ENCODE measurements around the gene AKAP9. TPM values are rescaled to one million over a fixed set of nuclear protein-coding genes. Genes with fewer than 3 reads are reported as not detected.
"Not testable (repeated sequence)": the region's sequence is repeated elsewhere in the genome, so short reads cannot be mapped to it uniquely, and the experiment has no call there.

Gene AKAP9
- total RNA-seq, 2 experiments from 2014 or later: 32.4 to 41.7 TPM

- ChIA-PET POLR2A (interaction anchor here (1.0 kb wide), 1 partner anchor 120 kb away, joined by 3 read pairs; the partner anchor contains the start of gene AKAP9), CTCF (no interaction called here)
- no peaks in the 10 kb centered on the region for H3K9me3 Mint-ChIP-seq
- H3K36me3 Mint-ChIP-seq (ENCODE audit: low read depth): peaks cover 8% of the 10 kb centered on the region
- no peak for DNase-seq
- H3K27ac Mint-ChIP-seq: no peak overlapping the region
- H3K4me1 Mint-ChIP-seq: peaks cover 13% of the 10 kb centered on the region
- H3K4me3 Mint-ChIP-seq: no peak overlapping the region
- H3K27me3 Mint-ChIP-seq: no peaks in the 10 kb centered on the region
These were observed 120.5 kb downstream of the AKAP9 start for GRCh38 chr7:92061154-92061553.

GRCh38 chr7:92064438-92065029 is 123.9 kb downstream of the AKAP9 start:
- Mint-ChIP-seq H3K27ac (no peak overlapping the region), H3K36me3 (ENCODE audit: low read depth) (peaks cover 23% of the 10 kb centered on the region), H3K4me3 (no peak overlapping the region), H3K27me3 (no peaks in the 10 kb centered on the region), H3K4me1 (no peaks in the 10 kb centered on the region), H3K9me3 (no peaks in the 10 kb centered on the region)
- DNase-seq: no peak
- ChIA-PET POLR2A (no interaction called here), CTCF (no interaction called here)

DNA sequence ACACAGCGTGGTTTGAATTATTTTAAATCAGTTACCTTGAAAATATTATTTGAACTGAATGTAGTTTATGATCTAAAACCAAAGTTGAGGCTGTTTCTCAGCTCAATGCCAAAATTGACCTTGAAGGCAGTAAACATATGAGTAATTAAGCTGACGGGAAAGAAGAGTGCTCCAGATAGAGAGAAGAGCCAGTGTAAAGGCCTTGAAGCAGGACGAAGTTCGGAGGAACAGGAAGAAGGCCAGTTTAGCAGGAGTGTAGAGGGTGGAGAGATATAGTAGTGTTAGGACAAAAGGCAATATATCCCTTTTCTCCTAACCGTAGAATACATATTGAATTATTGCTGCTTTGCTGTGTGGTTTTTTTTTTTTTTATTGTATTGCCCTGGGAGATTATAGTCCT is 130.4 kb downstream of the AKAP9 start:
- H3K36me3 Mint-ChIP-seq (ENCODE audit: low read depth): peaks cover 41% of the 10 kb centered on the region

DNA sequence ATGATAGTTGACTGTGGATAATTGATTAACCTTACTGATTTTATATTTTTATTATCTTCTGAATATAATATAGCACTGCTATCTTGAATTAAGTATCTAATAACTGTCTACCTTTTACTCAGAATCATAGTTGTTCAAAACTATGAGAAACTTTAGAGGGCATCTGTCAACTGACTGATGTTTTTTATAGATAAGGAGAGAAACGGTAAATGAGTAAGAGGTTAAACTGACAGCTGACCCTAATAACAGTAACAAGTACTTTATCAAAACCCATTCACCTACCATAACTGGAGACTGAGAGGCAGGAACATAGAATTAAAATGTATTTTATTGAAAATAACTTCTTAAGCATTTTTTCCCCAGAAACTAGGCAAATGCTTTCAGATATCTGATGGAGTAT is 131.5 kb downstream of the AKAP9 start:
- CTCF ChIA-PET: interaction anchor here (1.2 kb wide), 1 partner anchor 10 kb away, joined by 3 read pairs; no protein-coding TSS in a partner anchor
- no peak overlapping the region for H3K27ac Mint-ChIP-seq
- peaks cover 12% of the 10 kb centered on the region for H3K4me1 Mint-ChIP-seq

More for the DNA sequence above, 130.4 kb downstream of the AKAP9 start:
- H3K4me1 Mint-ChIP-seq: peaks cover 12% of the 10 kb centered on the region
- CTCF ChIA-PET: interaction anchor here (0.7 kb wide), 2 partner anchors 89 to 1294 kb away, joined by 3 to 4 read pairs; no protein-coding TSS in a partner anchor
- H3K4me3 Mint-ChIP-seq: no peak overlapping the region
- POLR2A ChIA-PET: no interaction called here
- H3K27me3 Mint-ChIP-seq: no peaks in the 10 kb centered on the region
- H3K9me3 Mint-ChIP-seq: no peaks in the 10 kb centered on the region
- no peak overlapping the region for H3K27ac Mint-ChIP-seq
- DNase-seq: no peak

DNA sequence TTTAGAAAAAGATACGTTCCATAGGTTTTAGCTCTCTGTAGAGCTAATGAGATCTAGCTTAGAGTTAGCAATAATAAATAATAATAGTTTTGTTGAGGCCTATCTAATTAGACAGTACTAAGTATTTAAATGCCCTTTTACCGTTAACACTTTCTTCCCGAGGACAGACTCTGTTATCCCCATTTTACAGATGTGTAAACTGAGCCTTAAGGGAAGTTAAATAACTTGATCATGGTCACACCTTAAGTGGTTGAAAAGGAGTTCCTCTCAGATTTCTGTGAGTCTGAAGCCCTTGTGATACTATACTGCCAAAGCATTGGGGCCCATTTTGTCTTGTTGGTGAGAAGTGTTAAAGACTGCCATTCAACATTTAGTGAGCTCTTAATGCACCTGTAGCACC is 132.0 kb downstream of the AKAP9 start:
- Mint-ChIP-seq H3K4me1 (peaks cover 12% of the 10 kb centered on the region), H3K27ac (no peak overlapping the region), H3K36me3 (ENCODE audit: low read depth) (peaks cover 32% of the 10 kb centered on the region), H3K9me3 (no peaks in the 10 kb centered on the region), H3K4me3 (no peak overlapping the region), H3K27me3 (no peaks in the 10 kb centered on the region)
- DNase-seq: no peak
- POLR2A ChIA-PET: no interaction called here
- CTCF ChIA-PET: interaction anchor here (1.2 kb wide), 1 partner anchor 10 kb away, joined by 3 read pairs; no protein-coding TSS in a partner anchor

More for the DNA sequence above, 131.5 kb downstream of the AKAP9 start:
- Mint-ChIP-seq H3K4me3 (no peak overlapping the region), H3K27me3 (no peaks in the 10 kb centered on the region), H3K9me3 (no peaks in the 10 kb centered on the region), H3K36me3 (ENCODE audit: low read depth) (peaks cover 34% of the 10 kb centered on the region)
- DNase-seq: no peak
- POLR2A ChIA-PET: no interaction called here

- H3K4me1 Mint-ChIP-seq: peaks cover 12% of the 10 kb centered on the region
- H3K27ac Mint-ChIP-seq: no peak overlapping the region
- DNase-seq: no peak
- peaks cover 36% of the 10 kb centered on the region for H3K36me3 Mint-ChIP-seq (ENCODE audit: low read depth)
- no peaks in the 10 kb centered on the region for H3K27me3 Mint-ChIP-seq
- CTCF ChIA-PET: no interaction called here
- H3K4me3 Mint-ChIP-seq: no peak overlapping the region
- no peaks in the 10 kb centered on the region for H3K9me3 Mint-ChIP-seq
- POLR2A ChIA-PET: interaction anchor here (0.6 kb wide), 1 partner anchor 135 kb away, joined by 5 read pairs; the partner anchor contains the start of gene AKAP9
These were observed 134.9 kb downstream of the AKAP9 start for GRCh38 chr7:92075455-92076158.

GRCh38 chr7:92076509-92076908 is 135.8 kb downstream of the AKAP9 start:
- H3K27ac Mint-ChIP-seq: no peak overlapping the region

GRCh38 chr7:92083922-92084321 is 143.3 kb downstream of the AKAP9 start:
- CTCF ChIA-PET, H3K4me1 Mint-ChIP-seq, H3K4me3 Mint-ChIP-seq, H3K27ac Mint-ChIP-seq, H3K9me3 Mint-ChIP-seq, H3K27me3 Mint-ChIP-seq, POLR2A ChIA-PET, DNase-seq: not testable (repeated sequence)
- H3K36me3 Mint-ChIP-seq (ENCODE audit: low read depth): peaks cover 47% of the 10 kb centered on the region

More at GRCh38 chr7:92076509-92076908, 135.8 kb downstream of the AKAP9 start:
- Mint-ChIP-seq H3K27me3 (no peaks in the 10 kb centered on the region), H3K9me3 (no peaks in the 10 kb centered on the region), H3K36me3 (ENCODE audit: low read depth) (peaks cover 32% of the 10 kb centered on the region), H3K4me3 (no peak overlapping the region), H3K4me1 (peaks cover 12% of the 10 kb centered on the region)
- ChIA-PET POLR2A (interaction anchor here (0.6 kb wide), 1 partner anchor 136 kb away, joined by 5 read pairs; the partner anchor contains the start of gene AKAP9), CTCF (no interaction called here)
- no peak for DNase-seq

- peaks cover 48% of the 10 kb centered on the region for H3K36me3 Mint-ChIP-seq (ENCODE audit: low read depth)
- no peaks in the 10 kb centered on the region for H3K27me3 Mint-ChIP-seq
- H3K27ac Mint-ChIP-seq: no peak overlapping the region
- POLR2A ChIA-PET: no interaction called here
- no peak overlapping the region for H3K4me3 Mint-ChIP-seq
- no peak for DNase-seq
- H3K4me1 Mint-ChIP-seq: no peaks in the 10 kb centered on the region
- CTCF ChIA-PET: no interaction called here
- H3K9me3 Mint-ChIP-seq: no peaks in the 10 kb centered on the region
These were observed 147.6 kb downstream of the AKAP9 start for GRCh38 chr7:92088266-92088665.

DNA sequence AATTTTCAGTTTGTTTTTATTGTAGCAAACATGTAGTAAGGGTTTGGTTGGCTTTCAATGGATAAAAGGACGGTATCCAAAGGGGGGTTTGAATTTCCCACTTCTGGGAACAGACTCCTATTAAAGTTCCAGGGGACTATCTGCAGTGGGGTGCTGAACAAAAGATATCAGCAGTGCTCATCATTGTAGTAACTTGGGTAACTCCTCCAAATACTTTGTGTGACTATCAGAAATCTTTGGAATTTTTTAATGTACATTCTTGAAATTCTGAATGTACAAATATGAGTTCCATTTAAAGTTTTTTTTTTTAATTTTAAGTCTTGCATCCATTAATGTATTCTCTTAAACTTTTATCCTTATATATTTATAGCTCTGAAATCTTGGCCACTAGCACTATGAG is 151.5 kb downstream of the AKAP9 start:
- DNase-seq: no peak
- H3K4me1 Mint-ChIP-seq: no peaks in the 10 kb centered on the region
- POLR2A ChIA-PET: no interaction called here
- CTCF ChIA-PET: interaction anchor here (0.8 kb wide), 1 partner anchor 10 kb away, joined by 3 read pairs; no protein-coding TSS in a partner anchor
- H3K9me3 Mint-ChIP-seq: no peaks in the 10 kb centered on the region
- H3K27ac Mint-ChIP-seq: no peak overlapping the region
- no peaks in the 10 kb centered on the region for H3K27me3 Mint-ChIP-seq
- peaks cover 30% of the 10 kb centered on the region for H3K36me3 Mint-ChIP-seq (ENCODE audit: low read depth)
- no peak overlapping the region for H3K4me3 Mint-ChIP-seq

DNA sequence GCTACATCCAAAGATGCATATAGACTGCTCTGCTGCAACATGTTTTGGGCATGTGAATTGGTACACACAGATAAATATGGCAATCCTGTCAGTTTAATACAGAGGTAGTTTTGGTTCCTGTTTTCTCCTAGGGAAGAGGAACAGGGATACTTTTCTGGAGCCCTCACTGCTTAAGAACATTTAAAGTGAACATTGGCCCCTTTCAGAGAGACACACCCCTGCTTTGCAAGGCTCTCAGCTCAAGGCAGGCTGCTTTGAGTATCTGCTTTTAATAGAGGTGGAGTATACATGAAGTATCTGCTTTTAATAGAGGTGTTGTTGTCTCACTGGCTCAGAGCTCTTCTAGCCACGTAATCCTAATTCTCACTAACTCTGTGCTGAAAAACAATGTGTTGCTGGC is 154.7 kb downstream of the AKAP9 start:
- CTCF ChIA-PET: no interaction called here
- POLR2A ChIA-PET: no interaction called here
- Mint-ChIP-seq H3K27me3 (no peaks in the 10 kb centered on the region), H3K4me1 (no peaks in the 10 kb centered on the region), H3K27ac (no peak overlapping the region), H3K36me3 (ENCODE audit: low read depth) (peaks cover 35% of the 10 kb centered on the region), H3K4me3 (no peak overlapping the region), H3K9me3 (no peaks in the 10 kb centered on the region)
- DNase-seq: no peak

DNA sequence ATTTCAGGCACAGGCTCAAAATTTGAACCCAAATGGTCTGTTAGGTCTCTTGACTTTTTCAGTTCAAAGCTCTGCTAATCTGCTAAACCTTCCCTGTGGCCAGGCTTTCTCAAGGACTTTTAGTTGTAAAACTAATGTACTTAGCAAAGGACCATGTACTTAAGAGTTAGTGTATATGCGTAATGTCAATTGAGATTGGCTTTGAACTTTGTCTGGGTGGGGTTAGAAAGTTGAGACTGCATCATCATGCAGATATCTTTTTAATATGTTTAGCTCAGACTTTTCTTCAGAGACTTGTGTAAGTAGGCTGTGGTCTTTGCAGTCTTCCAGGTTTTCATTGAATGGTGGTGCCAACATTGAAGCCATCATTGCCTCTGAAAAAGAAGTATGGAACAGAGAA is 159.9 kb downstream of the AKAP9 start:
- Mint-ChIP-seq H3K27ac (no peak overlapping the region), H3K36me3 (ENCODE audit: low read depth) (peaks cover 48% of the 10 kb centered on the region), H3K9me3 (no peaks in the 10 kb centered on the region)

DNA sequence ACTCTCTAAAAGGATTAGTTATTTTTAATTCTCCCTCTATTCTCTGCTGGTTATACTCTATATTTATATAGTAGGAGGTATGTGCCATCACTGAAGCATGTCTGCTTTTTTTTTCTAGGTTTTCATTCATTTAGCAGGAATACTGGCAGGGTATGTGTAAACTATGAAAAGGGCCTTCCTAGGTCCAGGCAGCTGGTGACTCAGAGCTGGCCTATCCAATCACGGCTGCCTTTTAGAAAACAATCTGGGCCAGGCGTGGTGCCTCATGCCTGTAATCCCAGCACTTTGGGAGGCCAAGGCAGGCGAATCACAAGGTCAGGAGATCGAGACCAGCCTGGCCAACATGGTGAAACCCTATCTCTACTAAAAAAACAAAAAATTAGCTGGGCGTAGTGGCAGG is 162.2 kb downstream of the AKAP9 start:
- CTCF ChIA-PET, H3K4me1 Mint-ChIP-seq, H3K27ac Mint-ChIP-seq, POLR2A ChIA-PET, H3K4me3 Mint-ChIP-seq, H3K9me3 Mint-ChIP-seq, DNase-seq, H3K27me3 Mint-ChIP-seq: not testable (repeated sequence)
- peaks cover 46% of the 10 kb centered on the region for H3K36me3 Mint-ChIP-seq (ENCODE audit: low read depth)

More for the DNA sequence above, 159.9 kb downstream of the AKAP9 start:
- Mint-ChIP-seq H3K4me1 (no peaks in the 10 kb centered on the region), H3K4me3 (no peak overlapping the region), H3K27me3 (no peaks in the 10 kb centered on the region)
- no peak for DNase-seq
- POLR2A ChIA-PET: no interaction called here
- CTCF ChIA-PET: no interaction called here
